ENCODE results near the gene NBPF12.
"Not testable (repeated sequence)": the region's sequence is repeated elsewhere in the genome, so short reads cannot be mapped to it uniquely, and the experiment has no call there.

DNA sequence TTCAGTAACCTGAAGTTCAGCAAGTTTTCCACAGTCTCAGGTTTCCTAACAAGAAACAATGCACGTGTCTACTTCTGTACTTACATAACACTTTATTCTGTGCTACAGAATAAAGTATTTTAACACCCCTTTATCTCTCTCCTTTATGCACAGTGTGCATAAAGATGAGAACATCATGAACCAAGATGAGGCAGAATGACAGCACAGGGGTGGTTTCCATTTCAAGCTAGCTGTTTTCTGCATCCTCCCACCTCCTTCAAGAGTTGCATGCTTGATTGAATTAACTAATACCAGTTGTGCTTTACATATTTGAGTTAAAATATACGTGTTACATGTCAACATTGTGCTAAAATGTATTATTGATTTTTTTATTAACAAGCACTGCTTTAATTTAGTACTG is 14.0 kb upstream of the NBPF12 start:
- TF ChIP-seq, protein P1, sequence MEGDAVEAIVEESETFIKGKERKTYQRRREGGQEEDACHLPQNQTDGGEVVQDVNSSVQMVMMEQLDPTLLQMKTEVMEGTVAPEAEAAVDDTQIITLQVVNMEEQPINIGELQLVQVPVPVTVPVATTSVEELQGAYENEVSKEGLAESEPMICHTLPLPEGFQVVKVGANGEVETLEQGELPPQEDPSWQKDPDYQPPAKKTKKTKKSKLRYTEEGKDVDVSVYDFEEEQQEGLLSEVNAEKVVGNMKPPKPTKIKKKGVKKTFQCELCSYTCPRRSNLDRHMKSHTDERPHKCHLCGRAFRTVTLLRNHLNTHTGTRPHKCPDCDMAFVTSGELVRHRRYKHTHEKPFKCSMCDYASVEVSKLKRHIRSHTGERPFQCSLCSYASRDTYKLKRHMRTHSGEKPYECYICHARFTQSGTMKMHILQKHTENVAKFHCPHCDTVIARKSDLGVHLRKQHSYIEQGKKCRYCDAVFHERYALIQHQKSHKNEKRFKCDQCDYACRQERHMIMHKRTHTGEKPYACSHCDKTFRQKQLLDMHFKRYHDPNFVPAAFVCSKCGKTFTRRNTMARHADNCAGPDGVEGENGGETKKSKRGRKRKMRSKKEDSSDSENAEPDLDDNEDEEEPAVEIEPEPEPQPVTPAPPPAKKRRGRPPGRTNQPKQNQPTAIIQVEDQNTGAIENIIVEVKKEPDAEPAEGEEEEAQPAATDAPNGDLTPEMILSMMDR (IDR thresholded peaks at IDR 0.05; ENCODE audit: low read length), result not testable (repeated sequence)
- TF ChIP-seq EZH2 (IDR thresholded peaks at IDR 0.05; ENCODE audit: borderline replicate concordance, low read length), result not testable (repeated sequence)

Measured in OCI-LY1 (cell line).